DMS53 treated with DMSO at 0.1 percent for 48 hours (cell line): Measurements from ENCODE around the gene CD28.
"Not testable (repeated sequence)": the region's sequence is repeated elsewhere in the genome, so short reads cannot be mapped to it uniquely, and the experiment has no call there.

Experiments
- DNase-seq: peaks from one replicate; lab custom pipeline; 2025; ENCODE audit not compliant: unreplicated experiment; lab: John Stamatoyannopoulos, UW

The CD28 gene

GRCh38 chr2:203781151-203781550, 74.7 kb downstream of the CD28 start:
- DNase-seq = no peak

- peak; percentile 53 for DNase-seq
These were observed 76.0 kb downstream of the CD28 start for GRCh38 chr2:203782262-203782976.

GRCh38 chr2:203783496-203784203, 77.2 kb downstream of the CD28 start:
- DNase-seq = no peak

GRCh38 chr2:203784710-203785270, 78.4 kb downstream of the CD28 start:
- DNase-seq = not testable (repeated sequence)

- not testable (repeated sequence) for DNase-seq
These were observed 79.1 kb downstream of the CD28 start for GRCh38 chr2:203785391-203786110.

GRCh38 chr2:203786549-203787351, 80.3 kb downstream of the CD28 start:
- peak; percentile 51 for DNase-seq

- no peak for DNase-seq
These were observed 81.5 kb downstream of the CD28 start for GRCh38 chr2:203787979-203788378.
